ENCODE data around the gene CNNM4. TPM values are rescaled to one million over a fixed set of nuclear protein-coding genes. Genes with fewer than 3 reads are reported as not detected.

CNNM4 gene
- polyA plus RNA-seq, 2 of the 4 experiments (the other 2 are of a cell fraction) = 8.8 to 11.2 TPM

DNA sequence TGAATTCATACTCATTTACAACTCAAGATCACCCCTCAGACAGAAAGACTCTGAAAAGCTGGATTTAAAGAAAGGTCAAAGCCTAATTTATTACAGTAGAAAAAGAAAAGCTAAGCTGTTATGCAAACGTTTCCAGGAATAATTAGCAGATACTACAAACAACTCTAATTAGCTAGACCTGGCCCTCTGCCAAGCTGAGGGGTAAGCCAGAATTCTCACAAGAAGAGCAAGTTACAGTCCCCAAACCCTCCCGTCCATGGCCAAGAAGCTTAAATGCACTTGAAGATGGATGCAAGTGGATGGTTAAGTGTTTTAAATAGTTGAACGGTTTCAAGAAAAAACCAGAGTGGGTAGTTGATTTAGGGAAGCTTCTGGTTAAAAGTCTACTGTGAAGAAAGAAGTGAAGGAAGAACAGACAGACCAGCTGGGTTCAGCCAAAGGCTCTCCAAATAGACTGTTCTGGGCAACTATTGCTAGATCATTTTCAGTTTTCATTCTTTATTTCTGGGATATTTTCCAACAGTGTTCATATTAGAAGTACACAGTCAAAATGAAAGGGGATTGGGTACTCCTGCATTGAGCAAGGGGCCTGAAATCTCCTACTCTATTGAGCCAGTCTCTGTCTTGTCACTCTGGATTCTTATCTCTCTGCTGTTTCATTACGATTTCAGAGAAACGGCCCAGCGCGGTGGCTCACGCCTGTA lies 25.7 kb upstream of the CNNM4 start (continued):
- TF ChIP-seq CEBPB (IDR thresholded peaks at IDR 0.05) = no peak
- TF ChIP-seq, protein P1, sequence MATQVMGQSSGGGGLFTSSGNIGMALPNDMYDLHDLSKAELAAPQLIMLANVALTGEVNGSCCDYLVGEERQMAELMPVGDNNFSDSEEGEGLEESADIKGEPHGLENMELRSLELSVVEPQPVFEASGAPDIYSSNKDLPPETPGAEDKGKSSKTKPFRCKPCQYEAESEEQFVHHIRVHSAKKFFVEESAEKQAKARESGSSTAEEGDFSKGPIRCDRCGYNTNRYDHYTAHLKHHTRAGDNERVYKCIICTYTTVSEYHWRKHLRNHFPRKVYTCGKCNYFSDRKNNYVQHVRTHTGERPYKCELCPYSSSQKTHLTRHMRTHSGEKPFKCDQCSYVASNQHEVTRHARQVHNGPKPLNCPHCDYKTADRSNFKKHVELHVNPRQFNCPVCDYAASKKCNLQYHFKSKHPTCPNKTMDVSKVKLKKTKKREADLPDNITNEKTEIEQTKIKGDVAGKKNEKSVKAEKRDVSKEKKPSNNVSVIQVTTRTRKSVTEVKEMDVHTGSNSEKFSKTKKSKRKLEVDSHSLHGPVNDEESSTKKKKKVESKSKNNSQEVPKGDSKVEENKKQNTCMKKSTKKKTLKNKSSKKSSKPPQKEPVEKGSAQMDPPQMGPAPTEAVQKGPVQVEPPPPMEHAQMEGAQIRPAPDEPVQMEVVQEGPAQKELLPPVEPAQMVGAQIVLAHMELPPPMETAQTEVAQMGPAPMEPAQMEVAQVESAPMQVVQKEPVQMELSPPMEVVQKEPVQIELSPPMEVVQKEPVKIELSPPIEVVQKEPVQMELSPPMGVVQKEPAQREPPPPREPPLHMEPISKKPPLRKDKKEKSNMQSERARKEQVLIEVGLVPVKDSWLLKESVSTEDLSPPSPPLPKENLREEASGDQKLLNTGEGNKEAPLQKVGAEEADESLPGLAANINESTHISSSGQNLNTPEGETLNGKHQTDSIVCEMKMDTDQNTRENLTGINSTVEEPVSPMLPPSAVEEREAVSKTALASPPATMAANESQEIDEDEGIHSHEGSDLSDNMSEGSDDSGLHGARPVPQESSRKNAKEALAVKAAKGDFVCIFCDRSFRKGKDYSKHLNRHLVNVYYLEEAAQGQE (IDR thresholded peaks at IDR 0.05) = no peak
- no peak for TF ChIP-seq EP300 (IDR thresholded peaks at IDR 0.05)
- no peak for TF ChIP-seq RCOR1 (IDR thresholded peaks at IDR 0.05; ENCODE audit: low read depth, low read length)
- no peak for TF ChIP-seq MYC (IDR thresholded peaks at IDR 0.05; ENCODE audit: borderline replicate concordance, low read length)
- TF ChIP-seq TFCP2L1 (CRISPR knock-in tag; IDR thresholded peaks at IDR 0.05) = no peak

DNA sequence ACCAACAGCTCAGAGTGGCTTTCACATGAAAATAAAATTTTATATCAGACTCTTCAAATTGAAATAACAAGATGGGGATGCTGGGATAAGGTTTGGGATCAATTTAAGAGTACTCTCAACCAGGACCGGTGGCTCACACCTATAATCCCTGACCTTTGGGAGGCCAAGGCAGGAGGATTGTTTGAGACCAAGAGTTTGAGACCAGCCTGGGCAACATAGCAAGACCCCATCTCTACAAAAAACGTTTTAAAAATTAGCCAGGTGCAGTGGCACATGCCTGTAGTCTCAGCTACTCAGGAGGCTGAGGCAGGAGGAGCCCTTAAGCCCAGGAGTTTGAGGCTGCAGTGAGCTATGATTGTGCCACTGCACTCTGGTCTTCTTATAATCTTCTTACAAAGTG lies 23.5 kb upstream of the CNNM4 start:
- CTCF ChIA-PET = interaction anchor here (1.2 to 2.7 kb wide), 2 partner anchors 23 to 24 kb away, joined by 3 to 10 read pairs; partner anchors contain the start of gene CNNM4
- POLR2A ChIA-PET = no interaction called here
- Histone ChIP-seq H3K9me3 (no peaks in the 10 kb centered on the region), H3K4me1 (peaks cover 13% of the 10 kb centered on the region; the same call in 2 of the 3 replicates), H3K4me3 (no peak overlapping the region), H3K4me2 (no peak overlapping the region), H3K27ac (no peak overlapping the region)
- no peak for DNase-seq (ENCODE audit: low read depth in 1 of 2, low spot score in 1 of 2)
- TF ChIP-seq, protein P2, sequence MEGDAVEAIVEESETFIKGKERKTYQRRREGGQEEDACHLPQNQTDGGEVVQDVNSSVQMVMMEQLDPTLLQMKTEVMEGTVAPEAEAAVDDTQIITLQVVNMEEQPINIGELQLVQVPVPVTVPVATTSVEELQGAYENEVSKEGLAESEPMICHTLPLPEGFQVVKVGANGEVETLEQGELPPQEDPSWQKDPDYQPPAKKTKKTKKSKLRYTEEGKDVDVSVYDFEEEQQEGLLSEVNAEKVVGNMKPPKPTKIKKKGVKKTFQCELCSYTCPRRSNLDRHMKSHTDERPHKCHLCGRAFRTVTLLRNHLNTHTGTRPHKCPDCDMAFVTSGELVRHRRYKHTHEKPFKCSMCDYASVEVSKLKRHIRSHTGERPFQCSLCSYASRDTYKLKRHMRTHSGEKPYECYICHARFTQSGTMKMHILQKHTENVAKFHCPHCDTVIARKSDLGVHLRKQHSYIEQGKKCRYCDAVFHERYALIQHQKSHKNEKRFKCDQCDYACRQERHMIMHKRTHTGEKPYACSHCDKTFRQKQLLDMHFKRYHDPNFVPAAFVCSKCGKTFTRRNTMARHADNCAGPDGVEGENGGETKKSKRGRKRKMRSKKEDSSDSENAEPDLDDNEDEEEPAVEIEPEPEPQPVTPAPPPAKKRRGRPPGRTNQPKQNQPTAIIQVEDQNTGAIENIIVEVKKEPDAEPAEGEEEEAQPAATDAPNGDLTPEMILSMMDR (IDR thresholded peaks at IDR 0.05) = no peak
- no peak for TF ChIP-seq HOXA7 (CRISPR knock-in tag; IDR thresholded peaks at IDR 0.05)
- no peak for TF ChIP-seq FOSB (CRISPR knock-in tag; IDR thresholded peaks at IDR 0.05)
- TF ChIP-seq HDAC2 (IDR thresholded peaks at IDR 0.05) = no peak
- TF ChIP-seq, protein P1 (IDR thresholded peaks at IDR 0.05) = no peak
- TF ChIP-seq CEBPB (IDR thresholded peaks at IDR 0.05) = no peak
- no peak for TF ChIP-seq EHF (CRISPR knock-in tag; IDR thresholded peaks at IDR 0.05)
- no peak for TF ChIP-seq ZNF302 (CRISPR knock-in tag; IDR thresholded peaks at IDR 0.05)
- TF ChIP-seq SMC3 (IDR thresholded peaks at IDR 0.05) = no peak
- TF ChIP-seq CHD2 (IDR thresholded peaks at IDR 0.05; ENCODE audit: low read length, partially characterized antibody) = no peak
- 50% methylated on average over 2 of the region's 2 CpGs for WGBS (ENCODE audit: missing lambda C conversion rate)
- FAIRE-seq = no peak
- ATAC-seq = no peak

DNA sequence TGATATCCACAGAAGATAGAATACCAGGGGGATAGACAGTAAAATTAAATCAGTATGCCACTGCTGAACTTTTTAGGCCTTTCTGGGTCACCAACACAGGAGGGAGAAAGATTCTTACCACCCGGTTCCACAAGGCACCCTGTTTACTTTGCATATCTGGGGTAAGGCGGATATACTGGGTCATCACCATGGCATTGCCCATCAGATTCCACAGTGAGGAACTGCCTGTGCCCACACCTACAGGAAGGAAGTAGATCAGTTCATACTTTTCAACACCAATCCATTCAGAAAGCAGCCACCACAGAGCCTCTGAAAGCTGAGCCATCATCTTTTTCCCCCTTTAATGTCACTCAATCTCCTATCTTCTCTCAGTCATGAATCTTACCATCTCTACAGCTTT lies 22.9 kb upstream of the CNNM4 start:
- CTCF ChIA-PET = interaction anchor here (0.6 to 2.7 kb wide), 4 partner anchors 23 to 213 kb away, joined by 3 to 10 read pairs (median 6); partner anchors contain the start of gene CNNM4
- TF ChIP-seq RNF2 (IDR thresholded peaks at IDR 0.05; ENCODE audit: borderline replicate concordance, low read depth) (no peak), CEBPB (IDR thresholded peaks at IDR 0.05) (no peak), RFX5 (IDR thresholded peaks at IDR 0.05) (no peak), EHF (CRISPR knock-in tag; IDR thresholded peaks at IDR 0.05) (no peak), HOXA7 (CRISPR knock-in tag; IDR thresholded peaks at IDR 0.05) (no peak), GATA3 (IDR thresholded peaks at IDR 0.05; ENCODE audit: borderline replicate concordance) (no peak)
- TF ChIP-seq, protein P1 (IDR thresholded peaks at IDR 0.05) = no peak

More for the DNA sequence above, 22.9 kb upstream of the CNNM4 start:
- H3K27ac ChIP-seq = no peak overlapping the region
- no peak for DNase-seq (ENCODE audit: low read depth in 1 of 2, low spot score in 1 of 2)
- H3K4me2 ChIP-seq = peak overlapping the region; percentile 92
- FAIRE-seq = no peak
- no peak overlapping the region for H3K4me3 ChIP-seq
- POLR2A ChIA-PET = no interaction called here
- ATAC-seq = no peak
- H3K9me3 ChIP-seq = no peaks in the 10 kb centered on the region
- WGBS (ENCODE audit: missing lambda C conversion rate) = 78% methylated on average over 2 of the region's 2 CpGs
- H3K4me1 ChIP-seq = peaks cover 13% of the 10 kb centered on the region; the same call in 2 of the 3 replicates

Measured in A549 (cell line).